GM10266 (cell line): ENCODE data around the gene RFLNA.

ENCODE experiments used
- DNase-seq: peaks from one replicate; pipeline ENCODE4 v3.0.0; 2012; ENCODE audit errors: extremely low spot score
- TF ChIP-seq, protein P1 (sequence below): IDR thresholded peaks from 2 replicates; pipeline ENCODE4 v1.5.1; 2012; ENCODE audit warnings: mild to moderate bottlenecking, low read depth; ENCODE audit not compliant: control insufficient read depth, insufficient read depth; ENCODE audit errors: missing control alignments

Gene RFLNA

DNA sequence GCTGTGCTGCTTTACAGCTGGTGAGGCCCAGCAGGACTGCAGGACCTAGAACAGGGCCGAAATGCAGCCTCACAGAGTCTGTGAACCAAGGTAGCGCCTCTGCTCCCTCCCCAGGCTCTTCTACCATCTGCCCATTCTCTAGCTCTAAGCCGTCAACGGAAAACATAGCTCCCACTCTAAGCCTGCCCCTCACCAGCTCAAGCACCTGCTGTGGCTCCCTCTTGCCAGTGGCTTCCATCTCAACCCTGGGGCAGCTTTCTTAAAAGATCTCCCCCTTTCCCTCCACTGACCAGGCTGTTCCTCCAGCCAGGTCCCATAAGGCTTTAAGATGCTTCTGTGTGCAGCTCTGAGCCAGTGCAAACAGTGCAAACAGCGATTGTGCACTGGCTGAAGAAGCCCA is 61.3 kb downstream of the RFLNA start:
- TF ChIP-seq, protein P1, sequence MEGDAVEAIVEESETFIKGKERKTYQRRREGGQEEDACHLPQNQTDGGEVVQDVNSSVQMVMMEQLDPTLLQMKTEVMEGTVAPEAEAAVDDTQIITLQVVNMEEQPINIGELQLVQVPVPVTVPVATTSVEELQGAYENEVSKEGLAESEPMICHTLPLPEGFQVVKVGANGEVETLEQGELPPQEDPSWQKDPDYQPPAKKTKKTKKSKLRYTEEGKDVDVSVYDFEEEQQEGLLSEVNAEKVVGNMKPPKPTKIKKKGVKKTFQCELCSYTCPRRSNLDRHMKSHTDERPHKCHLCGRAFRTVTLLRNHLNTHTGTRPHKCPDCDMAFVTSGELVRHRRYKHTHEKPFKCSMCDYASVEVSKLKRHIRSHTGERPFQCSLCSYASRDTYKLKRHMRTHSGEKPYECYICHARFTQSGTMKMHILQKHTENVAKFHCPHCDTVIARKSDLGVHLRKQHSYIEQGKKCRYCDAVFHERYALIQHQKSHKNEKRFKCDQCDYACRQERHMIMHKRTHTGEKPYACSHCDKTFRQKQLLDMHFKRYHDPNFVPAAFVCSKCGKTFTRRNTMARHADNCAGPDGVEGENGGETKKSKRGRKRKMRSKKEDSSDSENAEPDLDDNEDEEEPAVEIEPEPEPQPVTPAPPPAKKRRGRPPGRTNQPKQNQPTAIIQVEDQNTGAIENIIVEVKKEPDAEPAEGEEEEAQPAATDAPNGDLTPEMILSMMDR: no peak
- no peak for DNase-seq

DNA sequence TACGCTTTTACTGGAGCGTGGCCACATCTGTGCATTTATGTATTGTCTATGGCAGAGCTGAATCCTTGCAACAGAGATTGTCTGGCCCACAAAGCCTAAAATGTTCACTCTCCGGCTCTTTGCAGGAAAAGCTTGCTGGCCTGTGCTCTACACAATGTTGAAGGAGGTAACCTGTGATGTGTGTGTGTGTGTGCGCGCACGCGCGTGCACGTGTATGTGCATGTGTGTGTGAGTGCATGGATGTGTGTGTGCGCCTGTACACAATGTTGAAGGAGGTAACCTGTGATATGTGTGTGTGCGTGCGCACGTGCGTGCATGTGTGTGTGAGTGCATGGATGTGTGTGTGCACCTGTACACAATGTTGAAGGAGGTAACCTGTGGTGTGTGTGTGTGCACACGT is 62.7 kb downstream of the RFLNA start:
- TF ChIP-seq, protein P1: no peak

DNA sequence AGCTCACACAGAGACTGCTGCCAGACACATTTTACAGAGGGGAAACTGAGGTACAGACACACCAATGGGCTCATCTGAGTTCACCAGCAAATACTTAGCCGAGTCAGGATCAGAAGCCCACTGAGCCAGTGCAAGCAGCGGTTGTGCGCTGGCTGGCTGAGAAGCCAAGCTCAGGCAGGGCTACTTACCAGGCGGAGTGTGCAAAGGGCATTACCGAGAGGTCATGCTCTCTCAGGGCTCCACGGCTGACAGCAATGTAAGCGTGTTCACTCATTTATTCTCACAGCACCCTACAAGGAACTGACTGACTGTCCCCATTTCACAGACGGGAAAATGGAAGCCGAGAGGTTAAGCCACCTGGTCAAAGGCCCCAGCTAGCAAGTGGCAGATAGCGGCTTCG is 63.7 kb downstream of the RFLNA start:
- DNase-seq: no peak
- TF ChIP-seq, protein P1: no peak

More for the DNA sequence above, 62.7 kb downstream of the RFLNA start:
- no peak for DNase-seq

DNA sequence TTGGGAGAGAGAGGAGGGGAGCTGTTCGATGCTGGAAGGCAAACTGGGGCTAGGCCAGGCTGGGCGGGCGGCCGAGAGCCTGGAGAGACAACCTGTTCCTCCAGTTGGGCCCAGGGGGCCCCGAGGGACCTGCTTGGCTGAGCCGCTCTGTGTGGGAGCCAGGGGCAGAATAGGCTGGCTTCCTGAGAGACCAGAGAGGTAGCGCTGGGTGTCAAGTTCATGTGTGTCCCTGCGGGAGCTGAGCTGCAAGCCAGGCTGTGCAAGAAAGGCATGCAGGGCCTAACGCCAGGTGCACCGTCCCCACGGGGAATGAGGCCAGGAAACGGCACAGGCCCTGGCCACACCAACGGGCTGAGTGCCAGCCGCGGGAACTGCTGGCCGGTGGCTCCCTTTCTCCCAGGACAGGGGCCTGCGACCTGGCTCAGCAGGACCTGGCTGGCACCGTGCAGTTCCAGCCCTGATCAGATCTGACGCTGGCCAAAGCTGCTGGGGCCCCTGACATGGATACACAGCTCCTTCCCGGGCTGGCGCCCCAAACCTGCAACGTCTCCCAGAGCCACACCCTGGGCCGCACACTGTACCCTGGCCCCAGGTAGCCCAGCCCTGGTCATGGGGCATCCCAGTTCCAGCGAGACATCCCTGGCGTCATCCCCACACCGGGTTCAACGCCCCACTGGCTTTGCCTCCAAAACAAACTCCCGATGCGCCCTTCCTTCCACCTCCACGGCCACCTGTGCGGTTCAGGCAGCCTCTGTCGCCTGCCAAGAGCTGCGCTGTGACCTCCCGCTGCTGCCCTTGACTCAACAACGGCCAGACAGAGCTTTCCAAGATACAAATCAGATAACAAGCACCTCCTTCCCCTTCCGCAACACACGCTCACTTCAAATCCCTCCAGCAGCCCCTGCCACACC is 65.0 kb downstream of the RFLNA start:
- DNase-seq: no peak
- TF ChIP-seq, protein P1: no peak

DNA sequence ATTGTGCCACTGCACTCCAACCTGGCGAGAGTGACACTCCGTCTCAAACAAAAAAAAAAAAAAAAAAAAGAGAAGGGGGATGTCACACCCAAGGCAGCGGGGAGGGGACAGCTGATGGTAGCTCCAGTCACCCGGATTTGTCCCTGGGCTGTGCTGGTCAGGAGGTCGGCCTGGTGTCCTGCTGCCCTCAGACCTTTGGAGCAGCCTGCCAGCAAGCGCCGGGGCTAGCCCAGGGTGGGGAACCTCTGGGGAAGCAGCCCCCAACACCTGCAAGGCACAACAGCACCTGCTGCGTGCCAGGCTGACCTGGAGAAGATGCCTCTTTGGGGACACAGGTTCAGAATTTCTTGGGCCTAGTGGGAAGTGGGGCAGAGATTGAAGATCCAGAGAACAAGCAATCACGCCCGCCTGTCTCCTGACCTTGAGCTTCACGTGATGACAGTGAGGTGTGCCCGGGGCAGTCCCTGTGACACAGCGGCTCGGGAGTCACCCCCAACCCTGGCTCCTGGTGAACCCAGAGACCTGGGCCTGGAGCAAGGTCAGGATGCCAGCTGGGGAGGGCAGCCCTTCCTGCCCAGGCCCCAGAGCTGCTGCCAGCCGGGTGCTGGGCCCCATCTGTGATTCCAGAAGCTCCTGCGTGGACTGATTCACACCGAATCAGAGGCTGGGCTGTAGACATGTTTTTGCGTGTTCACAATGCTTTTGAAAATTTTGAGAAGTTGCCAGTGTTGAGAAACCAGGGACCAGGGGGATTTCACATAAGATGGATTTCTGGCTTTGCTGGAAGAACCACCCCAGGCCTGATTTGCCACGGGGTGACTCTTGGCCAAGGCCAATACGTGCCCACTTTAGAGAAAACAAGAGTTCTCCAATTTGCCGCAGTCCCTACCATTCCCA is 66.4 kb downstream of the RFLNA start:
- no peak for DNase-seq

DNA sequence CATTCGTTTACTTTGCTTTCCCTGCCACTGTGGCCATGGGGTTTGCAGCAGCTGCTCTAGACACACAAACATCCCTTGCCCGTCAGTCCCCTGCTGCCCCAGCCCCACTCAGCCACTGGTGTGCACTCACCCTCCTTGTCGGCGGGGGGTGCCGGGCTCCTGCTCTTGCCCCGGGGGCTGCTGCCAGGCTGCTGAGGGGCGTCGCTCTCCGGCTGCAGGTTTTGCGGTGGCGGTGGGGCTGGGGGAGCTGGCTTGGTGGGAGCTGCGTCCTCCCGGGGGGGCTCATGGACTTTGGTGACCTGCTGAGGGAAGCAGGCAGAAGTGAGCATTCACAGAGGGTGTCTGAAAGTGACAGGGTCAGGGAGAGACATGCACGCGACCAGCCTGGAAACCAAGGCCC is 67.1 kb downstream of the RFLNA start:
- TF ChIP-seq, protein P1: no peak
- DNase-seq: no peak

More for the DNA sequence above, 66.4 kb downstream of the RFLNA start:
- TF ChIP-seq, protein P1: no peak
